Activated CD4-positive, alpha-beta T cell treated with anti-CD3 and anti-CD28 coated beads, Interleukin-2, amount 10 ng/mL, durations not matched to agents 24 days and 14 days (primary cell): Measurements from ENCODE around the gene CCDC159. TPM values are rescaled to one million over a fixed set of nuclear protein-coding genes. Genes with fewer than 3 reads are reported as not detected.

Source experiments
- DNase-seq: peaks from one replicate; pipeline ENCODE4 v3.0.0; 2022
- H3K27ac Mint-ChIP-seq: one replicate; pipeline ENCODE4 v1.8.0; 2022; ENCODE audit warnings: mild to moderate bottlenecking, mixed read lengths
- H3K27me3 Mint-ChIP-seq: one replicate; pipeline ENCODE4 v1.8.0; 2022; ENCODE audit warnings: mixed read lengths
- H3K36me3 Mint-ChIP-seq: one replicate; pipeline ENCODE4 v1.8.0; 2022; ENCODE audit warnings: low read depth, mild to moderate bottlenecking, mixed read lengths
- H3K4me1 Mint-ChIP-seq: one replicate; pipeline ENCODE4 v1.8.0; 2021; ENCODE audit warnings: mixed read lengths
- H3K4me3 Mint-ChIP-seq: one replicate; pipeline ENCODE4 v1.8.0; 2022; ENCODE audit warnings: mild to moderate bottlenecking, moderate library complexity, mixed read lengths
- H3K9me3 Mint-ChIP-seq: one replicate; pipeline ENCODE4 v1.8.0; 2021; ENCODE audit warnings: mixed read lengths
- intact Hi-C: fragments of 100-400 bp; cut with micrococcal nuclease; formaldehyde crosslinking; loops from one replicate; pipeline ENCODE4 v1.15.1; 2023
- total RNA-seq: library from RNA; stranded (reverse); gene quantifications from 2 replicates; pipeline ENCODE4 v1.2.3, GENCODE V29; 2022

The CCDC159 gene
- total RNA-seq, 1 donor from 2014 or later = 11.7 TPM

- Mint-ChIP-seq H3K27ac (peak overlapping the region; percentile 99), H3K36me3 (peaks cover 14% of the 10 kb centered on the region), H3K27me3 (peaks cover 14% of the 10 kb centered on the region), H3K4me1 (peaks cover 42% of the 10 kb centered on the region), H3K4me3 (peak overlapping the region; percentile 87), H3K9me3 (no peaks in the 10 kb centered on the region)
- peak; percentile 99 for DNase-seq
- intact Hi-C loops = loop anchor here (1.0 to 5.0 kb wide), 5 partner anchors 54 to 284 kb away; partner anchors contain the start of genes ODAD3, PRKCSH and SPC24
Observed at GRCh38 chr19:11380653-11381537, 34.6 kb downstream of the CCDC159 start.

- peaks cover 32% of the 10 kb centered on the region for H3K4me1 Mint-ChIP-seq
- peaks cover 5% of the 10 kb centered on the region for H3K36me3 Mint-ChIP-seq
- peak overlapping the region; percentile 78 for H3K27ac Mint-ChIP-seq
- peaks cover 14% of the 10 kb centered on the region for H3K27me3 Mint-ChIP-seq
- H3K4me3 Mint-ChIP-seq = peak overlapping the region; percentile 87
- DNase-seq = peak; percentile 85
- H3K9me3 Mint-ChIP-seq = no peaks in the 10 kb centered on the region
- intact Hi-C loops = loop anchor here (2.0 to 5.0 kb wide), 3 partner anchors 38 to 286 kb away; no protein-coding TSS in a partner anchor
Observed at GRCh38 chr19:11382898-11383705, 36.8 kb downstream of the CCDC159 start.

- no peaks in the 10 kb centered on the region for H3K9me3 Mint-ChIP-seq
- peaks cover 5% of the 10 kb centered on the region for H3K36me3 Mint-ChIP-seq
- H3K27me3 Mint-ChIP-seq = peaks cover 14% of the 10 kb centered on the region
- H3K4me1 Mint-ChIP-seq = peaks cover 27% of the 10 kb centered on the region
- no peak for DNase-seq
- no peak overlapping the region for H3K27ac Mint-ChIP-seq
- intact Hi-C loops = loop anchor here (2.0 to 5.0 kb wide), 3 partner anchors 37 to 286 kb away; no protein-coding TSS in a partner anchor
- H3K4me3 Mint-ChIP-seq = no peak overlapping the region
Observed at GRCh38 chr19:11383706-11384048, 37.4 kb downstream of the CCDC159 start.

- intact Hi-C loops = loop anchor here (5.0 kb wide), 2 partner anchors 92 to 287 kb away; no protein-coding TSS in a partner anchor
Observed at GRCh38 chr19:11384778-11385129, 38.4 kb downstream of the CCDC159 start.

GRCh38 chr19:11387162-11388034 lies 41.1 kb downstream of the CCDC159 start:
- H3K27me3 Mint-ChIP-seq = peaks cover 14% of the 10 kb centered on the region

More at GRCh38 chr19:11384778-11385129, 38.4 kb downstream of the CCDC159 start:
- Mint-ChIP-seq H3K27me3 (peaks cover 14% of the 10 kb centered on the region), H3K4me1 (peaks cover 26% of the 10 kb centered on the region), H3K4me3 (peak overlapping the region; percentile 12), H3K9me3 (no peaks in the 10 kb centered on the region), H3K27ac (no peak overlapping the region), H3K36me3 (peaks cover 5% of the 10 kb centered on the region)
- DNase-seq = no peak

GRCh38 chr19:11390359-11390758 lies 44.0 kb downstream of the CCDC159 start:
- no peak for DNase-seq
- Mint-ChIP-seq H3K27me3 (peaks cover 3% of the 10 kb centered on the region), H3K27ac (no peak overlapping the region), H3K9me3 (no peaks in the 10 kb centered on the region), H3K4me3 (no peak overlapping the region), H3K36me3 (no peaks in the 10 kb centered on the region), H3K4me1 (peaks cover 11% of the 10 kb centered on the region)
- intact Hi-C loops = no loop called here

More at GRCh38 chr19:11387162-11388034, 41.1 kb downstream of the CCDC159 start:
- H3K36me3 Mint-ChIP-seq = no peaks in the 10 kb centered on the region
- peaks cover 9% of the 10 kb centered on the region for H3K4me1 Mint-ChIP-seq
- no peak overlapping the region for H3K27ac Mint-ChIP-seq
- H3K4me3 Mint-ChIP-seq = no peak overlapping the region
- no peak for DNase-seq
- intact Hi-C loops = no loop called here
- H3K9me3 Mint-ChIP-seq = no peaks in the 10 kb centered on the region

GRCh38 chr19:11390933-11391680 lies 44.8 kb downstream of the CCDC159 start:
- intact Hi-C loops = no loop called here
- H3K36me3 Mint-ChIP-seq = no peaks in the 10 kb centered on the region
- H3K9me3 Mint-ChIP-seq = no peaks in the 10 kb centered on the region
- H3K4me3 Mint-ChIP-seq = no peak overlapping the region
- no peak overlapping the region for H3K27ac Mint-ChIP-seq
- H3K27me3 Mint-ChIP-seq = peaks cover 4% of the 10 kb centered on the region
- no peak for DNase-seq
- peaks cover 11% of the 10 kb centered on the region for H3K4me1 Mint-ChIP-seq

GRCh38 chr19:11397089-11397610 lies 50.8 kb downstream of the CCDC159 start:
- peaks cover 6% of the 10 kb centered on the region for H3K27me3 Mint-ChIP-seq
- H3K36me3 Mint-ChIP-seq = no peaks in the 10 kb centered on the region
- peak; percentile 51 for DNase-seq
- H3K9me3 Mint-ChIP-seq = no peaks in the 10 kb centered on the region
- intact Hi-C loops = no loop called here
- peaks cover 8% of the 10 kb centered on the region for H3K4me1 Mint-ChIP-seq
- H3K27ac Mint-ChIP-seq = no peak overlapping the region
- H3K4me3 Mint-ChIP-seq = no peak overlapping the region

GRCh38 chr19:11399667-11400066 lies 53.3 kb downstream of the CCDC159 start:
- intact Hi-C loops = no loop called here
- no peak overlapping the region for H3K27ac Mint-ChIP-seq
- peaks cover 6% of the 10 kb centered on the region for H3K27me3 Mint-ChIP-seq
- H3K4me1 Mint-ChIP-seq = peaks cover 2% of the 10 kb centered on the region
- H3K4me3 Mint-ChIP-seq = no peak overlapping the region
- H3K36me3 Mint-ChIP-seq = no peaks in the 10 kb centered on the region
- peak; percentile 53 for DNase-seq
- no peaks in the 10 kb centered on the region for H3K9me3 Mint-ChIP-seq

GRCh38 chr19:11400798-11401197 lies 54.5 kb downstream of the CCDC159 start:
- Mint-ChIP-seq H3K27me3 (peaks cover 4% of the 10 kb centered on the region), H3K9me3 (no peaks in the 10 kb centered on the region), H3K36me3 (no peaks in the 10 kb centered on the region), H3K27ac (no peak overlapping the region), H3K4me3 (no peak overlapping the region), H3K4me1 (no peaks in the 10 kb centered on the region)
- no peak for DNase-seq
- intact Hi-C loops = no loop called here

GRCh38 chr19:11401808-11402543 lies 55.7 kb downstream of the CCDC159 start:
- Mint-ChIP-seq H3K36me3 (no peaks in the 10 kb centered on the region), H3K4me1 (no peaks in the 10 kb centered on the region), H3K27ac (no peak overlapping the region), H3K9me3 (no peaks in the 10 kb centered on the region), H3K27me3 (peaks cover 9% of the 10 kb centered on the region), H3K4me3 (no peak overlapping the region)
- intact Hi-C loops = no loop called here
- DNase-seq = no peak
